Astrocyte (in vitro differentiated cells and primary cell): Measurements from ENCODE around the gene NFRKB.

ENCODE experiments used
- CTCF ChIP-seq: IDR thresholded peaks from 2 replicates; pipeline ENCODE4 v1.5.1; 2011; ENCODE audit warnings: low read depth, mild to moderate bottlenecking, inconsistent platforms, low read length, moderate library complexity; ENCODE audit not compliant: insufficient read depth
- EZH2 ChIP-seq: IDR thresholded peaks from 2 replicates; pipeline ENCODE4 v1.6.1; 2012; ENCODE audit warnings: mild to moderate bottlenecking, low read length, inconsistent platforms; ENCODE audit not compliant: insufficient read depth

- TF ChIP-seq EZH2, result no peak
- TF ChIP-seq CTCF, result no peak
Observed at GRCh38 chr11:129854232-129854805, 41.1 kb downstream of the NFRKB start.
